CD14-positive monocyte (primary cell): ENCODE data around the gene UNC13B. TPM values are rescaled to one million over a fixed set of nuclear protein-coding genes. Genes with fewer than 3 reads are reported as not detected.

Experiments
- DNase-seq, 3 donors: peaks; one replicate each; pipeline ENCODE4 v3.0.0-alpha.2; 2011 to 2022
- H2AFZ ChIP-seq: 2 replicates; pipeline ENCODE4 v1.6.0; 2012; ENCODE audit warnings: mild to moderate bottlenecking, low read depth, low read length, inconsistent platforms; ENCODE audit not compliant: insufficient read depth, poor library complexity, severe bottlenecking
- H3K27ac ChIP-seq, 2 donors: 1 replicate in 1 of 2; 2 replicates in 1 of 2; pipeline ENCODE4 v1.5.1; 2012 to 2013; ENCODE audit warnings: low read length in 2 of 2, control low read depth in 1 of 2, inconsistent platforms in 1 of 2, low read depth in 1 of 2, mild to moderate bottlenecking in 1 of 2
- H3K27me3 ChIP-seq, 2 donors: one replicate each; pipeline versions ENCODE4 v1.6.0 to v1.6.1; 2011 to 2013; ENCODE audit warnings: low read length in 2 of 2; ENCODE audit not compliant: control insufficient read depth in 2 of 2, insufficient read depth in 2 of 2
- H3K36me3 ChIP-seq, 2 donors: replicated peaks in 1 of 2; 1 replicate in 1 of 2; 2 replicates in 1 of 2; pipeline versions ENCODE4 v1.5.1 to v1.6.1; 2012 to 2013; ENCODE audit warnings: low read length in 2 of 2, control low read depth in 1 of 2, inconsistent platforms in 1 of 2, mild to moderate bottlenecking in 1 of 2; ENCODE audit not compliant: insufficient read depth in 2 of 2, control insufficient read depth in 1 of 2
- H3K4me1 ChIP-seq, 2 donors: 1 replicate in 1 of 2; 2 replicates in 1 of 2; pipeline versions ENCODE4 v1.5.1 to v1.6.1; 2012 to 2013; ENCODE audit warnings: low read length in 2 of 2, control low read depth in 1 of 2, inconsistent platforms in 1 of 2, mild to moderate bottlenecking in 1 of 2, moderate library complexity in 1 of 2; ENCODE audit not compliant: insufficient read depth in 2 of 2, control insufficient read depth in 1 of 2
- H3K4me2 ChIP-seq: replicated peaks from 2 replicates; pipeline ENCODE3; 2012; ENCODE audit warnings: low read length, moderate library complexity, mild to moderate bottlenecking; ENCODE audit not compliant: poor library complexity, severe bottlenecking; ENCODE audit errors: extremely low read depth
- H3K4me3 ChIP-seq, 3 experiments: fragments of 200-600 bp in 1 of 3; sonication (generic) in 1 of 3; replicated peaks in 1 of 3; 1 replicate in 2 of 3; 2 replicates in 1 of 3; pipeline ENCODE4 v1.5.1; 2011 to 2013; ENCODE audit warnings: low read length in 3 of 3, mild to moderate bottlenecking in 3 of 3, control low read depth in 2 of 3, low read depth in 2 of 3, inconsistent platforms in 1 of 3, moderate library complexity in 1 of 3
- H3K79me2 ChIP-seq: 2 replicates; pipeline ENCODE4 v1.6.0; 2012; ENCODE audit warnings: mild to moderate bottlenecking, control low read depth, inconsistent platforms, low read length, moderate library complexity; ENCODE audit not compliant: insufficient read depth
- H3K9ac ChIP-seq: 2 replicates; pipeline ENCODE4 v1.6.0; 2017; ENCODE audit warnings: low read length, mild to moderate bottlenecking; ENCODE audit not compliant: insufficient read depth, poor library complexity, severe bottlenecking
- H3K9me3 ChIP-seq, 2 donors: replicated peaks in 1 of 2; 1 replicate in 1 of 2; 2 replicates in 1 of 2; pipeline versions ENCODE4 v1.5.1 to v1.6.1; 2012 to 2013; ENCODE audit warnings: low read length in 2 of 2, control low read depth in 1 of 2; ENCODE audit not compliant: control insufficient read depth in 1 of 2, insufficient read depth in 1 of 2
- H4K20me1 ChIP-seq: 2 replicates; pipeline ENCODE4 v1.6.0; 2012; ENCODE audit warnings: mild to moderate bottlenecking, low read length, control low read depth, moderate library complexity; ENCODE audit not compliant: insufficient read depth
- H3K27ac Mint-ChIP-seq, 7 donors: one replicate each; pipeline ENCODE4 v1.8.0; 2020; ENCODE audit warnings: mild to moderate bottlenecking in 7 of 7, mixed read lengths in 7 of 7, moderate library complexity in 6 of 7, inconsistent platforms in 2 of 7
- H3K27me3 Mint-ChIP-seq, 3 donors: one replicate each; pipeline ENCODE4 v1.8.0; 2021 to 2022; ENCODE audit warnings: low read depth in 3 of 3, mild to moderate bottlenecking in 3 of 3, mixed read lengths in 3 of 3, moderate library complexity in 3 of 3, inconsistent platforms in 1 of 3
- H3K36me3 Mint-ChIP-seq, 2 donors: one replicate each; pipeline ENCODE4 v1.8.0; 2020; ENCODE audit warnings: mixed read lengths in 2 of 2, inconsistent platforms in 1 of 2, mild to moderate bottlenecking in 1 of 2
- H3K4me1 Mint-ChIP-seq: one replicate; pipeline ENCODE4 v1.8.0; 2020; ENCODE audit warnings: mild to moderate bottlenecking, mixed read lengths
- H3K4me3 Mint-ChIP-seq, 2 donors: one replicate each; pipeline ENCODE4 v1.8.0; 2020; ENCODE audit warnings: mild to moderate bottlenecking in 2 of 2, mixed read lengths in 2 of 2, moderate library complexity in 1 of 2
- H3K9me3 Mint-ChIP-seq, 7 donors: one replicate each; pipeline ENCODE4 v1.8.0; 2020 to 2022; ENCODE audit warnings: mixed read lengths in 7 of 7, mild to moderate bottlenecking in 6 of 7, moderate library complexity in 6 of 7, inconsistent platforms in 2 of 7
- CTCF ChIP-seq: fragments of 200-600 bp; IDR thresholded peaks from one replicate; pipeline ENCODE4 v1.8.0; 2022; ENCODE audit warnings: antibody characterized with exemption, mild to moderate bottlenecking
- WGBS: methylation state at CpG from one replicate; pipeline ENCODE4 v1.1.5; 2013; ENCODE audit warnings: missing lambda C conversion rate; ENCODE audit not compliant: insufficient coverage; 5-methylcytosine and 5-hydroxymethylcytosine counted together
- intact Hi-C, 2 donors: fragments of 100-400 bp; cut with micrococcal nuclease; formaldehyde crosslinking; loops; one replicate each; pipeline versions ENCODE4 v1.15.0 to v1.15.1; 2023
- polyA plus RNA-seq, 3 donors: library from polyadenylated mRNA; depleted of rRNA in 1 of 3; unstranded in 2 of 3; stranded (reverse) in 1 of 3; fragments of 300-500 nt in 2 of 3; fragments of >200 nt in 1 of 3; fragmentation: Illumina TruSeq in 2 of 3; gene quantifications; 1 replicate in 2 of 3; 2 replicates in 1 of 3; pipeline ENCODE4 v1.2.3, GENCODE V29; 2012 to 2021

Gene UNC13B
- polyA plus RNA-seq, 3 donors: 0.41 to 0.81 (median 0.66) TPM

- Histone ChIP-seq H2AFZ (no peak overlapping the region), H3K9ac (no peak overlapping the region), H3K4me2 (no peak overlapping the region), H4K20me1 (no peaks in the 10 kb centered on the region), H3K36me3 (no peaks in the 10 kb centered on the region), H3K4me3 (no peak overlapping the region), H3K27ac (no peak overlapping the region), H3K27me3 (no peaks in the 10 kb centered on the region), H3K79me2 (no peaks in the 10 kb centered on the region), H3K9me3 (no peaks in the 10 kb centered on the region), H3K4me1 (peaks cover 0 to 3% of the 10 kb centered on the region in 2 donors)
- no peaks in the 10 kb centered on the region for H3K36me3 Mint-ChIP-seq
- H3K27ac Mint-ChIP-seq: no peak overlapping the region
- no peak for DNase-seq
- H3K4me3 Mint-ChIP-seq: no peak overlapping the region
- peaks cover 0 to 2% (median 0%) of the 10 kb centered on the region in 7 donors for H3K9me3 Mint-ChIP-seq
- peaks cover 0 to 2% (median 0%) of the 10 kb centered on the region in 3 donors for H3K27me3 Mint-ChIP-seq
- intact Hi-C loops: no loop called here
- TF ChIP-seq CTCF: no peak
- no CpG with 5 or more reads among the region's 2 CpGs for WGBS
- peaks cover 13% of the 10 kb centered on the region for H3K4me1 Mint-ChIP-seq
These were observed 111.2 kb downstream of the UNC13B start for GRCh38 chr9:35272989-35273388.

GRCh38 chr9:35273591-35273990 is 111.8 kb downstream of the UNC13B start:
- no peak for TF ChIP-seq CTCF
- DNase-seq: no peak
- no peaks in the 10 kb centered on the region for H3K36me3 ChIP-seq
- no peaks in the 10 kb centered on the region for H3K79me2 ChIP-seq
- H3K4me2 ChIP-seq: no peak overlapping the region
- H3K4me3 ChIP-seq: no peak overlapping the region
- Mint-ChIP-seq H3K27ac (no peak overlapping the region), H3K4me1 (peaks cover 13% of the 10 kb centered on the region), H3K9me3 (no peaks in the 10 kb centered on the region), H3K36me3 (no peaks in the 10 kb centered on the region), H3K27me3 (peaks cover 0 to 2% (median 0%) of the 10 kb centered on the region in 3 donors), H3K4me3 (no peak overlapping the region)
- no peak overlapping the region for H3K9ac ChIP-seq
- intact Hi-C loops: no loop called here
- H3K9me3 ChIP-seq: no peaks in the 10 kb centered on the region
- no CpG with 5 or more reads among the region's 5 CpGs for WGBS
- H3K27ac ChIP-seq: no peak overlapping the region
- H4K20me1 ChIP-seq: no peaks in the 10 kb centered on the region
- H3K27me3 ChIP-seq: no peaks in the 10 kb centered on the region
- H3K4me1 ChIP-seq: peaks cover 0 to 3% of the 10 kb centered on the region in 2 donors
- no peak overlapping the region for H2AFZ ChIP-seq
